Stimulated activated CD4-positive, alpha-beta T cell treated with anti-CD3 and anti-CD28 coated beads, Interleukin-2, amount 100 ng/mL, for 24 hours (primary cell): Measurements from ENCODE around the gene ACOT4.
"Not testable (repeated sequence)": the region's sequence is repeated elsewhere in the genome, so short reads cannot be mapped to it uniquely, and the experiment has no call there.

ENCODE experiments used
- DNase-seq, 2 donors: peaks; one replicate each; pipeline ENCODE4 v3.0.0-alpha.2; 2020

Gene ACOT4

DNA sequence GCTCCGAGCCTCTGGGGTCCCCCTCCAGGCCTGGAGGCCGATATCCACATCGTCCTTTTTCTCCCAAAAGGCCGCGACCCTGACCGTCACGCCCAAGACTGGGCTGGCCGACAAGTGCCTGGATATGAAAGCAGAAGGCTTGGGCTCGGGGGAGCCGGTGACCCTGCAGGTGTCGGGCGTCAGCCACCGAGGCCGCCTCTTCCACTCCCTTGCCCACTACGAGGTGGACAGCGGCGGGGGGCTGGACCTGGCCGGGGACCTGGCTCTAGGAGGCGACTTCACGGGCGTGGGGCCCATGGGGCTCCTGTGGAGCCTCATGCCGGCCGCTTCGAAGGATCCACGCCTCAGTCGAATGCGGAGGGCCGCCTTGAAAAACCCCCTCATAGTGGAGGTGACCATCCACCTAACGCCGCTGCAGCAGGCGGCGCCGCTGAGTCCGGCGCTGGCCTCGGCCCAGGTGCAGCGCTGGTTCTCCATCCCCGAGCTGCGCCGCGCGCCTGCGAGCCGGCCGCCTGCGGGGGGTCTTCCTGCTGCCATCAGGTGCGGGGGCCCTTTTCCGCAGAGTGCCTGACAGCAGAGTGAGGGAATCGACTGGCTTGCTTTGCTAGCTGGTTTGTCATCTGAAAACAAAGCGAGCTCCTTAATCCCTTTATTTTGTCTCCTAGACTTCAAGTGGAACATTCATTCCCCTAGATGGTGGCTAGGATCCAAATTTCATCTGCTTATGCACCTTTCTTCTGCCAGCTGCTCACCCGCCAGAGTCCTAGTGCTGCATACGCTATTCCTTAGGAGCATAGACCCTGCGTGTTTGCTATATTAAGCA, 42.5 kb downstream of the ACOT4 start:
- DNase-seq: peak in 1 of 2 donors; percentile 19

DNA sequence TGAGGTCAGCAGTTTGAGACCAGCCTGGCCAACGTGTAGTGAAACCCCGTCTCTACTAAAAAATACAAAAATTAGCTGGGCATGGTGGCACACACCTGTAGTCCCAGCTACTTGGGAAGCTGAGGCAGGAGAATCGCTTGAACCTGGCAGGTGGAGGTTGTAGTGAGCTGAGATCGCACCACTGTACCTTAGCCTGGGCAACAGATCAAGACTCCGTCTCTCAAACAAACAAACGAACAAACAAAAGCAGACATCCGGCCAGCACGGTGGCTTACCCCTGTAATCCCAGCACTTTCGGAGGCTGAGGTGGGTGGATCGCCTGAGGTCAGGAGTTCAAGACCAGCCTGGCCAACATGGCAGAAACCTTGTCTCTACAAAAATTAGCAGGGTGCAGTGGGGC, 44.7 kb downstream of the ACOT4 start:
- DNase-seq: not testable (repeated sequence)

DNA sequence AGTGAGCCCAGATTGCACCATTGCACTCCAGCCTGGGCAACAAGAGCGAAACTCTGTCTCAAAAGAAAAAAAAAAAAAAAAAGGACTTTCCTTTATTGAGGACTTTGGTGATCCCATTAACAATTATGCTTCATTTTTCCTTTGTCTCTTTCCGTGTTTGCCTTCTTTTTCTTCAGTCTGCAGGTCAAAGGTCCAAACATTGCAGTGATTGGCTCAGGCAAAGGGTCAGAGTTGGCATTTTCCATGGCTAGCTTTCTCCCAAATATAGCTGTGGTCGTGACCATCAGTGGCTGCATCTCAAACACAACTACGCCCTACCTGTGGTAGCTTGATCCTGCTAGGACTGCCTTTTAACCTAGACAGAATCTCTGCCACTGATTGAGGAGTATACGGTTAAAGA, 46.2 kb downstream of the ACOT4 start:
- DNase-seq: no peak

DNA sequence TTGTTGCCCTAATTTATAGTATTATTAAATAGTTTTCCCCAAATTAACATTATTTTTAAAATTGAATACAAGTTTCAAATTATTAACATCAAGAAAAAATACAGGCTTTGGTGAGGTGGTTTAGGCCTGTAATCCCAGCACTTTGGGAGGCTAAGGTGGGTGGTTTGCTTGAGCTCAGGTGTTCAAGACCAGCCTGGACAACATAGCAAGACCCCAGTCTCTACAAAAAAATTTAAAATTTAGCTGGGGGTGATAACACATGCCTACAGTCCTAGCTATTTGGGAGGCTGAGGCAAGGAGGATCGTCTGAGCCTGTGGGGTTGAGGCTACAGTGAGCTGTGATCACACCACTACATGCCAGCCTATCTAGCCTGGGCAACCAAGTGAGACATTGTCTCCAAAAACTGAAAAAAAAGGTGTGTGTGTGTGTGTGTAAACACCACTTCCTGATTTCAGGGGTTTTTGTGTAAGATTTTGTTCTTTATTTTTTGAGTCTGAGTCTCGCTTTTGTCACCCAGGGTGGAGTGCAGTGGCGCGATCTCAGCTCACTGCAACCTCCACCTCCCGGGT, 49.2 kb downstream of the ACOT4 start:
- no peak for DNase-seq

DNA sequence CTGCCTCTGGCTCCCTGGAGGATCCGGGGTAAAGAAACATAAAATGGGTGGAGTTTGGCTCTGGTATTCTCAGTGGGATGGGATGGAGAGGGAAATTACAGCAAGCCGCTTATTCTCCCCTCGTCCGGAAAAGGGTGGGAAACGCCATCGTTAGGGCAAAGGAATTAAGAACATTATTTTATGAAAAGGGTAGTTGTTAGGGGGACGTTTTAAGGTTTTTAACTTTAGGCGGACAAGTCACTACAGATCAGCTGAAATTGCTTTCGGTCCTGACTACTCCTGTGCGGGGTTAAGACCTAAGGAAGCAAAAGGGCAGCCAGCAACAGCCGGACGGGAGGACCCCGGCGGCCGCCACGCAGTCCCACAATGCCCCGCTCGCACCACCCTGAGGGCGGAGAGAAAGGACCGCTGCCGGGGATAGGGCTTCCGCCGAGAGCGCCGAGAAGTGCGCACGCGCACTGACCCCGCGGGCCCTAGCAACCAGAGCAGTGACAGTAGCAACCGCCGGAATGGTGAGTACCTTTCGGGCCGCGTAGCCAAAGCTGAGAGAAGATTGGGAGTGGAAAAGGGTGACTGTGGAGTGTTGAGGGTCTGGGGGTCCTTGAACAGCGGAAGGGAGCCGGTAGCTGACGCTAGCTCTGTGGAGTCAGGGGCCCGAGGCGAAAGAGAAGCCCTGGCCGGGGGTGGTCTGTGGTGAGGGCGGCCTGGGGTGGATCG, 53.0 kb downstream of the ACOT4 start, which contains the start of gene DNAL1:
Gene DNAL1, plus strand, starts transcription at position 456 of the 717 bp plus-strand sequence. Its CDS starts 54 bp downstream, at position 510.
- peak; percentile 92 for DNase-seq

DNA sequence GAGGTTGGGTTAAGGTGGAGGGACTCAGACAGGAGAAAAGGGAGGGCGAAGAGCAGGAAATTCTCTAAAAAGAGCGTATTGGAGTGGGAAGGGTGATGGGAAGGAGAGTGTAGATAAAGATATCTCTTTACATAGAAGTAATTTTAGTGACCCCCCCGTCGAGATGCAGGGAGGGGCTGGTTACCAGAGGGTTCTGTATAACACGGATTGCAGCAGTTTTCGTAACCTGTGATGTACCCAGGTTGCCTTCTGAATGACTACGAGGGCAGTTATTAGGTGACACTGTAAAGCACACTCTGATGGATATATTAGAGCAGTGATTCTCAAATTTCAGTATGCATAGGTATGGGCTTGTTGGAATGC, 53.6 kb downstream of the ACOT4 start:
- no peak for DNase-seq
